SU-DHL-6 (cell line): Measurements from ENCODE around the gene ACTC1.
"Not testable (repeated sequence)": the region's sequence is repeated elsewhere in the genome, so short reads cannot be mapped to it uniquely, and the experiment has no call there.

Experiments
- H2AFZ ChIP-seq: fragments of 200-600 bp; sonication (generic); 2 replicates; pipeline ENCODE4 v1.6.1; 2014; ENCODE audit warnings: low read depth, mild to moderate bottlenecking, moderate library complexity, mixed read lengths, antibody characterized with exemption, low read length; ENCODE audit not compliant: severe bottlenecking
- H3F3A ChIP-seq: fragments of 200-600 bp; shearing (Covaris generic); 2 replicates; pipeline ENCODE4 v1.6.0; 2016; ENCODE audit warnings: antibody characterized with exemption, mild to moderate bottlenecking; ENCODE audit not compliant: insufficient read depth
- H3K27ac ChIP-seq: fragments of 200-600 bp; sonication (generic); 2 replicates; pipeline ENCODE4 v1.5.1; 2016; ENCODE audit warnings: low read depth, mild to moderate bottlenecking, low read length, moderate library complexity, mixed read lengths
- H3K27me3 ChIP-seq: fragments of 200-600 bp; sonication (generic), shearing (Covaris generic); 2 replicates; pipeline ENCODE4 v1.6.0; 2014; ENCODE audit warnings: mild to moderate bottlenecking, low read length
- H3K36me3 ChIP-seq: fragments of 200-600 bp; sonication (generic); 2 replicates; pipeline ENCODE4 v1.6.1; 2014; ENCODE audit warnings: mild to moderate bottlenecking, low read length, mixed read lengths
- H3K4me2 ChIP-seq: fragments of 300-600, 200-600 bp; shearing (Covaris generic), sonication (generic); 2 replicates; pipeline ENCODE4 v1.6.0; 2014; ENCODE audit warnings: low read length, low read depth, mild to moderate bottlenecking; ENCODE audit not compliant: poor library complexity, severe bottlenecking
- H3K4me3 ChIP-seq: fragments of 200-600 bp; sonication (generic); 2 replicates; pipeline ENCODE4 v1.5.1; 2014; ENCODE audit warnings: antibody characterized with exemption, low read length, mild to moderate bottlenecking, mixed read lengths; ENCODE audit not compliant: insufficient read depth, poor library complexity, severe bottlenecking
- H3K79me2 ChIP-seq: fragments of 200-600 bp; sonication (generic); 2 replicates; pipeline ENCODE4 v1.6.1; 2014; ENCODE audit warnings: mild to moderate bottlenecking, low read length, moderate library complexity; ENCODE audit not compliant: insufficient read depth
- H3K9ac ChIP-seq: fragments of 200-600 bp; sonication (generic); 2 replicates; pipeline ENCODE4 v1.7.0; 2014; ENCODE audit warnings: mild to moderate bottlenecking, low read length
- H3K9me2 ChIP-seq: fragments of 200-600 bp; sonication (generic); replicated peaks from 2 replicates; pipeline ENCODE4 v1.6.1; 2014; ENCODE audit warnings: low read length; ENCODE audit not compliant: insufficient read depth
- H3K9me3 ChIP-seq: fragments of 200-600 bp; sonication (generic); 2 replicates; pipeline ENCODE4 v1.6.1; 2014; ENCODE audit warnings: low read length, mixed read lengths; ENCODE audit not compliant: insufficient read depth
- H4K20me1 ChIP-seq: fragments of 200-600 bp; sonication (generic); 2 replicates; pipeline ENCODE4 v1.6.1; 2014; ENCODE audit warnings: low read depth, mild to moderate bottlenecking, antibody characterized with exemption, low read length, moderate library complexity, mixed read lengths
- EZH2phosphoT487 ChIP-seq: fragments of 200-600 bp; sonication (generic), shearing (Covaris generic); conservative IDR thresholded peaks from 2 replicates; pipeline ENCODE4 v1.6.1; 2018; ENCODE audit warnings: mild to moderate bottlenecking, antibody characterized with exemption, low read length, moderate library complexity, mixed read lengths
- TF ChIP-seq, protein P1 (sequence below): fragments of 200-600 bp; sonication (generic); IDR thresholded peaks from one replicate; pipeline ENCODE4 v1.5.1; 2017; ENCODE audit warnings: antibody characterized with exemption, mild to moderate bottlenecking, low read length, moderate library complexity; ENCODE audit not compliant: insufficient read depth, poor library complexity, severe bottlenecking

ACTC1 gene

GRCh38 chr15:34809186-34809585 lies 13.8 kb upstream of the ACTC1 start:
- Histone ChIP-seq H3K4me2 (no peak overlapping the region), H3F3A (no peaks in the 10 kb centered on the region), H3K36me3 (no peaks in the 10 kb centered on the region), H3K27ac (no peak overlapping the region), H3K9me2 (no peaks in the 10 kb centered on the region), H3K27me3 (no peaks in the 10 kb centered on the region; the same call in 1 of the 2 replicates), H2AFZ (no peak overlapping the region), H3K9ac (no peak overlapping the region), H3K4me3 (no peak overlapping the region), H4K20me1 (no peaks in the 10 kb centered on the region), H3K79me2 (no peaks in the 10 kb centered on the region), H3K9me3 (no peaks in the 10 kb centered on the region)
- TF ChIP-seq, protein P1, sequence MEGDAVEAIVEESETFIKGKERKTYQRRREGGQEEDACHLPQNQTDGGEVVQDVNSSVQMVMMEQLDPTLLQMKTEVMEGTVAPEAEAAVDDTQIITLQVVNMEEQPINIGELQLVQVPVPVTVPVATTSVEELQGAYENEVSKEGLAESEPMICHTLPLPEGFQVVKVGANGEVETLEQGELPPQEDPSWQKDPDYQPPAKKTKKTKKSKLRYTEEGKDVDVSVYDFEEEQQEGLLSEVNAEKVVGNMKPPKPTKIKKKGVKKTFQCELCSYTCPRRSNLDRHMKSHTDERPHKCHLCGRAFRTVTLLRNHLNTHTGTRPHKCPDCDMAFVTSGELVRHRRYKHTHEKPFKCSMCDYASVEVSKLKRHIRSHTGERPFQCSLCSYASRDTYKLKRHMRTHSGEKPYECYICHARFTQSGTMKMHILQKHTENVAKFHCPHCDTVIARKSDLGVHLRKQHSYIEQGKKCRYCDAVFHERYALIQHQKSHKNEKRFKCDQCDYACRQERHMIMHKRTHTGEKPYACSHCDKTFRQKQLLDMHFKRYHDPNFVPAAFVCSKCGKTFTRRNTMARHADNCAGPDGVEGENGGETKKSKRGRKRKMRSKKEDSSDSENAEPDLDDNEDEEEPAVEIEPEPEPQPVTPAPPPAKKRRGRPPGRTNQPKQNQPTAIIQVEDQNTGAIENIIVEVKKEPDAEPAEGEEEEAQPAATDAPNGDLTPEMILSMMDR: no peak
- TF ChIP-seq EZH2phosphoT487: no peak

DNA sequence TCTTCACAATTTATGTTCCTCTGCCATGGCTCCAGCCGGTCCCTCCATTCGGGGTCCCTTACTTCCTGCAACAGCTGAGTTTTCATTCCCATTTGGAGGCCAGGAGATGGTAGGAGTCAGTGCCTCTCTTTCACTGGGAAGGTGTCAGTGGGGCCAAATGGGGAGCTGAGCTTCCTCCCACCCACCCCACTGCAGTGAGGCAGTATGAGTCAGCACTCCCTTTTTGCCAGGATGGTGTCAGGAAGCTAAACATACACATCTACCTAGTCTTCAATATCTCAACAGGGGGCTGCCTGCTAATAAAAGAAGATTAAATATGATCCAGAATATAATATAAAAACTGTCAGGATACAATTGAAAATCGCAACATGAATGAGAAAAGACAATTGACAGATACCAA lies 12.7 kb upstream of the ACTC1 start:
- no peaks in the 10 kb centered on the region for H3K9me3 ChIP-seq
- H3K4me3 ChIP-seq: no peak overlapping the region
- no peak overlapping the region for H2AFZ ChIP-seq
- H3K27me3 ChIP-seq: no peaks in the 10 kb centered on the region; the same call in 1 of the 2 replicates
- H3K4me2 ChIP-seq: no peak overlapping the region
- no peaks in the 10 kb centered on the region for H3K9me2 ChIP-seq
- no peaks in the 10 kb centered on the region for H3K36me3 ChIP-seq
- no peaks in the 10 kb centered on the region for H3F3A ChIP-seq
- H3K27ac ChIP-seq: no peak overlapping the region
- H4K20me1 ChIP-seq: no peaks in the 10 kb centered on the region
- H3K79me2 ChIP-seq: no peaks in the 10 kb centered on the region
- no peak overlapping the region for H3K9ac ChIP-seq
- TF ChIP-seq, protein P1: no peak
- TF ChIP-seq EZH2phosphoT487: no peak

GRCh38 chr15:34807241-34807640 lies 11.9 kb upstream of the ACTC1 start:
- not testable (repeated sequence) for H3K79me2 ChIP-seq, H3K9me2 ChIP-seq, H3K27me3 ChIP-seq, H3K36me3 ChIP-seq, H3K4me3 ChIP-seq, H3K9ac ChIP-seq, H3K9me3 ChIP-seq, H3K4me2 ChIP-seq, H4K20me1 ChIP-seq, H3K27ac ChIP-seq, H2AFZ ChIP-seq, H3F3A ChIP-seq

GRCh38 chr15:34804776-34805175 lies 9.4 kb upstream of the ACTC1 start:
- H3K27ac ChIP-seq: no peak overlapping the region

More at GRCh38 chr15:34804776-34805175, 9.4 kb upstream of the ACTC1 start:
- Histone ChIP-seq H2AFZ (no peak overlapping the region), H3K79me2 (no peaks in the 10 kb centered on the region), H3K36me3 (no peaks in the 10 kb centered on the region), H3K9ac (no peak overlapping the region), H3K9me3 (no peaks in the 10 kb centered on the region), H3K4me2 (no peak overlapping the region), H4K20me1 (no peaks in the 10 kb centered on the region), H3K9me2 (no peaks in the 10 kb centered on the region), H3K4me3 (no peak overlapping the region), H3K27me3 (no peaks in the 10 kb centered on the region; the same call in 1 of the 2 replicates), H3F3A (no peaks in the 10 kb centered on the region)
- TF ChIP-seq, protein P1: no peak
- TF ChIP-seq EZH2phosphoT487: no peak
